Calu3 (cell line): Measurements from ENCODE around the gene CCDC93. TPM values are rescaled to one million over a fixed set of nuclear protein-coding genes. Genes with fewer than 3 reads are reported as not detected.

Experiments
- BruUV-seq: library from RNA; stranded (reverse); fragments of 400-500 nt; replicated peaks from 2 replicates; lab custom pipeline; 2021; lab: Mats Ljungman, UMichigan
- CTCF ChIA-PET: fragments of 300-600 bp; sonication (Branson Sonifier 250); formaldehyde crosslinking; loops from one replicate; lab custom pipeline; 2022; ENCODE audit warnings: antibody characterized with exemption; lab: Charles Lee
- DNase-seq: peaks from one replicate; pipeline ENCODE4 v3.0.0; 2022
- H3K27ac Mint-ChIP-seq: one replicate; pipeline ENCODE4 v1.8.0; 2022; ENCODE audit warnings: mixed read lengths; ENCODE audit not compliant: unreplicated experiment
- H3K27me3 Mint-ChIP-seq: one replicate; pipeline ENCODE4 v1.8.0; 2022; ENCODE audit warnings: mixed read lengths; ENCODE audit not compliant: unreplicated experiment
- H3K36me3 Mint-ChIP-seq: one replicate; pipeline ENCODE4 v1.8.0; 2022; ENCODE audit warnings: mild to moderate bottlenecking, moderate library complexity, mixed read lengths; ENCODE audit not compliant: insufficient read depth, unreplicated experiment
- H3K4me1 Mint-ChIP-seq: one replicate; pipeline ENCODE4 v1.8.0; 2022; ENCODE audit warnings: mild to moderate bottlenecking, low read depth, mixed read lengths; ENCODE audit not compliant: unreplicated experiment
- H3K4me3 Mint-ChIP-seq: one replicate; pipeline ENCODE4 v1.8.0; 2022; ENCODE audit warnings: mild to moderate bottlenecking, low read depth, moderate library complexity, mixed read lengths; ENCODE audit not compliant: unreplicated experiment
- H3K9me3 Mint-ChIP-seq: one replicate; pipeline ENCODE4 v1.8.0; 2022; ENCODE audit warnings: low read depth, mixed read lengths; ENCODE audit not compliant: unreplicated experiment
- CTCF ChIP-seq: fragments of 200-600 bp; IDR thresholded peaks from one replicate; pipeline ENCODE4 v1.8.0; 2022; ENCODE audit warnings: antibody characterized with exemption; ENCODE audit not compliant: unreplicated experiment
- intact Hi-C: fragments of 100-400 bp; cut with micrococcal nuclease; formaldehyde crosslinking; loops from one replicate; pipeline ENCODE4 v1.10.0; 2022; ENCODE audit not compliant: unreplicated experiment
- total RNA-seq: library from RNA; stranded (reverse); gene quantifications from 2 replicates; pipeline ENCODE4 v1.2.3, GENCODE V29; 2022

CCDC93 gene
- total RNA-seq, 1 experiment from 2014 or later = 57.3 TPM

- intact Hi-C loops = loop anchor here (10.0 kb wide), 1 partner anchor 137 kb away; the partner anchor contains the start of gene DDX18
- H3K27me3 Mint-ChIP-seq = no peaks in the 10 kb centered on the region
- no peak for DNase-seq
- no peak for TF ChIP-seq CTCF
- no TSS peak for BruUV-seq
- CTCF ChIA-PET = no interaction called here
- H3K9me3 Mint-ChIP-seq = no peaks in the 10 kb centered on the region
- H3K36me3 Mint-ChIP-seq = peaks cover 35% of the 10 kb centered on the region
- no peak overlapping the region for H3K4me3 Mint-ChIP-seq
- no peak overlapping the region for H3K27ac Mint-ChIP-seq
- H3K4me1 Mint-ChIP-seq = peaks cover 2% of the 10 kb centered on the region
Observed at GRCh38 chr2:117952228-117952627, 61.6 kb downstream of the CCDC93 start.

GRCh38 chr2:117949806-117950205 lies 64.1 kb downstream of the CCDC93 start:
- Mint-ChIP-seq H3K36me3 (peaks cover 29% of the 10 kb centered on the region), H3K27me3 (no peaks in the 10 kb centered on the region), H3K27ac (no peak overlapping the region), H3K4me3 (no peak overlapping the region), H3K4me1 (no peaks in the 10 kb centered on the region), H3K9me3 (no peaks in the 10 kb centered on the region)
- intact Hi-C loops = loop anchor here (10.0 kb wide), 1 partner anchor 135 kb away; the partner anchor contains the start of gene DDX18
- BruUV-seq = no TSS peak
- no peak for DNase-seq
- no peak for TF ChIP-seq CTCF
- CTCF ChIA-PET = no interaction called here

GRCh38 chr2:117948615-117949014 lies 65.3 kb downstream of the CCDC93 start:
- Mint-ChIP-seq H3K27me3 (no peaks in the 10 kb centered on the region), H3K4me3 (no peak overlapping the region), H3K4me1 (no peaks in the 10 kb centered on the region), H3K36me3 (peaks cover 23% of the 10 kb centered on the region), H3K9me3 (no peaks in the 10 kb centered on the region), H3K27ac (no peak overlapping the region)
- DNase-seq = no peak
- intact Hi-C loops = no loop called here
- CTCF ChIA-PET = interaction anchor here (0.5 kb wide), 1 partner anchor 105 kb away, joined by 3 read pairs; no protein-coding TSS in a partner anchor
- TF ChIP-seq CTCF = no peak
- BruUV-seq = no TSS peak

- Mint-ChIP-seq H3K9me3 (no peaks in the 10 kb centered on the region), H3K36me3 (peaks cover 23% of the 10 kb centered on the region), H3K4me1 (no peaks in the 10 kb centered on the region), H3K27me3 (no peaks in the 10 kb centered on the region), H3K27ac (no peak overlapping the region), H3K4me3 (no peak overlapping the region)
- DNase-seq = no peak
- CTCF ChIA-PET = no interaction called here
- TF ChIP-seq CTCF = no peak
- BruUV-seq = no TSS peak
- intact Hi-C loops = no loop called here
Observed at GRCh38 chr2:117945296-117945695, 68.6 kb downstream of the CCDC93 start.
